ENCODE measurements around the gene DENND11. TPM values are rescaled to one million over a fixed set of nuclear protein-coding genes. Genes with fewer than 3 reads are reported as not detected.

The DENND11 gene
- total RNA-seq, 4 donors from 2014 or later = 34.1 to 57.5 (median 45.3) TPM

DNA sequence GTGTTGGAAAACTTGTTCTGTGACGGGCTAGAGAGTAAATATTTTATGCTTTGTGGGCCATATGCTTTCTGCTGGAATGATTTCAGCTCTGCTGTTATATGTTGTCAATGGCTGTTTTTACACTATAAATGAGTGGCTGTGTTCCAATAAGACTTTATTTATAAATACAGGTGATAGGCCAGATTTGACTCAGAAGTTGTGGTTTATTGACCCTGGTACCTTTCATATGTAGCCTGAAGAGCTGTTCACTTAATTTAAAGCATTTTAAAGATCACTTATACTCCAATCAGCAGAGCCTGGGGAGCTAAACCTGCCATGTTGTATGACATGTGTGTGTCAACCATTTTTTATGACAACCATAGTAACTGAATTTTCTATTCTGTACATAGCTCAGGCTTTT is 27.1 kb upstream of the DENND11 start:
- H3K36me3 ChIP-seq = no peaks in the 10 kb centered on the region
- DNase-seq = no peak
- no peaks in the 10 kb centered on the region for H3K27me3 ChIP-seq
- no peak overlapping the region for H3K27ac ChIP-seq
- TF ChIP-seq, protein P1, sequence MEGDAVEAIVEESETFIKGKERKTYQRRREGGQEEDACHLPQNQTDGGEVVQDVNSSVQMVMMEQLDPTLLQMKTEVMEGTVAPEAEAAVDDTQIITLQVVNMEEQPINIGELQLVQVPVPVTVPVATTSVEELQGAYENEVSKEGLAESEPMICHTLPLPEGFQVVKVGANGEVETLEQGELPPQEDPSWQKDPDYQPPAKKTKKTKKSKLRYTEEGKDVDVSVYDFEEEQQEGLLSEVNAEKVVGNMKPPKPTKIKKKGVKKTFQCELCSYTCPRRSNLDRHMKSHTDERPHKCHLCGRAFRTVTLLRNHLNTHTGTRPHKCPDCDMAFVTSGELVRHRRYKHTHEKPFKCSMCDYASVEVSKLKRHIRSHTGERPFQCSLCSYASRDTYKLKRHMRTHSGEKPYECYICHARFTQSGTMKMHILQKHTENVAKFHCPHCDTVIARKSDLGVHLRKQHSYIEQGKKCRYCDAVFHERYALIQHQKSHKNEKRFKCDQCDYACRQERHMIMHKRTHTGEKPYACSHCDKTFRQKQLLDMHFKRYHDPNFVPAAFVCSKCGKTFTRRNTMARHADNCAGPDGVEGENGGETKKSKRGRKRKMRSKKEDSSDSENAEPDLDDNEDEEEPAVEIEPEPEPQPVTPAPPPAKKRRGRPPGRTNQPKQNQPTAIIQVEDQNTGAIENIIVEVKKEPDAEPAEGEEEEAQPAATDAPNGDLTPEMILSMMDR (IDR thresholded peaks at IDR 0.05) = no peak
- no peak for TF ChIP-seq POLR2A (IDR thresholded peaks at IDR 0.05)
- 89 to 95% methylated on average over 1 of the region's 1 CpG for WGBS, 2 donors
- H3K9me3 ChIP-seq = no peaks in the 10 kb centered on the region
- intact Hi-C loops (cut with DNase I) = no loop called here
- no peaks in the 10 kb centered on the region for H3K4me1 ChIP-seq
- no peak overlapping the region for H3K4me3 ChIP-seq (replicated peaks in 1 of 3)

DNA sequence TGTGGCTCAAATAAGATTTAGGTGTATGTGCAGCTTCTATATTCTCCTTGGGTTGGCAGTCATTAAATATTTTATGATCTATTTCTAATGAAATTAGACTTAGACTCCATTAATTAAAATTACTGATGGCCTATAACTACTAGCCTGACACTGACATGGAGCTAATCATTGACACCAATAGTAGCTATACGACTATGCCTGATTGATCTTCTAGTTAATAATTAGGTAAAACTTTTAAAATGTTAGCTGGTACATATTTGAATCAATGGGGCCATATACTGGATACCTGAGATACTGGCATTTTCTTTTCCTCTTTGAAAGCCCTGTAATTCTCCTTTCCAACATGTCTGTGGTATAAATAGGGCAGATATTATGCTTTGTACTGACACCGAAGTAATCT is 20.6 kb upstream of the DENND11 start:
- H3K4me3 ChIP-seq (replicated peaks in 1 of 3) = no peak overlapping the region
- H3K27me3 ChIP-seq = no peaks in the 10 kb centered on the region
- H3K27ac ChIP-seq = no peak overlapping the region
- no peak for TF ChIP-seq POLR2A (IDR thresholded peaks at IDR 0.05)
- TF ChIP-seq, protein P1 (IDR thresholded peaks at IDR 0.05) = no peak
- no peaks in the 10 kb centered on the region for H3K36me3 ChIP-seq
- WGBS, 2 donors = 90 to 94% methylated on average over 2 of the region's 2 CpGs
- intact Hi-C loops (cut with DNase I) = no loop called here
- no peak for DNase-seq
- no peaks in the 10 kb centered on the region for H3K9me3 ChIP-seq
- no peaks in the 10 kb centered on the region for H3K4me1 ChIP-seq

DNA sequence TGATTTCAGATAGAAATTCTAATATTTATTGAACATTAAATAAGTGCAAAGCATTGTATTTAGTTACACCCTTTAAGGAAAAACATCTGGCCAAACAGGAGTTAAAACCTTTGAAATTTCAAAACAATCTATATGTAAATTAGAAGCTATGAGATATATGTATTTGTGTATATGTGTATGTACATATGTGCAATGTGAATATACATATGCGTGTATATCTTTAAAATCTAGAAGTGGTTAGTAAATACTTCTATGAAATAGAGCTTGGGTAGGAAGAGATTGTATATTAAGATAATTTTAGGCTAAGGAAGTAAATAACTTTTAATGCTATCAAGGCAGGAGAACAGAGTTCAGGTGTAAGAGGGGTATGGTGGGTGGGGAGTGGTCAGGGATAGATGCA is 15.5 kb upstream of the DENND11 start:
- 95 to 97% methylated on average over 1 of the region's 1 CpG for WGBS, 2 donors
- no peaks in the 10 kb centered on the region for H3K9me3 ChIP-seq
- H3K27me3 ChIP-seq = no peaks in the 10 kb centered on the region
- H3K27ac ChIP-seq = no peak overlapping the region
- no peak overlapping the region for H3K4me3 ChIP-seq (replicated peaks in 1 of 3)
- H3K36me3 ChIP-seq = no peaks in the 10 kb centered on the region
- intact Hi-C loops (cut with DNase I) = no loop called here
- no peaks in the 10 kb centered on the region for H3K4me1 ChIP-seq
- no peak for DNase-seq
- no peak for TF ChIP-seq POLR2A (IDR thresholded peaks at IDR 0.05)
- TF ChIP-seq, protein P1 (IDR thresholded peaks at IDR 0.05) = no peak

DNA sequence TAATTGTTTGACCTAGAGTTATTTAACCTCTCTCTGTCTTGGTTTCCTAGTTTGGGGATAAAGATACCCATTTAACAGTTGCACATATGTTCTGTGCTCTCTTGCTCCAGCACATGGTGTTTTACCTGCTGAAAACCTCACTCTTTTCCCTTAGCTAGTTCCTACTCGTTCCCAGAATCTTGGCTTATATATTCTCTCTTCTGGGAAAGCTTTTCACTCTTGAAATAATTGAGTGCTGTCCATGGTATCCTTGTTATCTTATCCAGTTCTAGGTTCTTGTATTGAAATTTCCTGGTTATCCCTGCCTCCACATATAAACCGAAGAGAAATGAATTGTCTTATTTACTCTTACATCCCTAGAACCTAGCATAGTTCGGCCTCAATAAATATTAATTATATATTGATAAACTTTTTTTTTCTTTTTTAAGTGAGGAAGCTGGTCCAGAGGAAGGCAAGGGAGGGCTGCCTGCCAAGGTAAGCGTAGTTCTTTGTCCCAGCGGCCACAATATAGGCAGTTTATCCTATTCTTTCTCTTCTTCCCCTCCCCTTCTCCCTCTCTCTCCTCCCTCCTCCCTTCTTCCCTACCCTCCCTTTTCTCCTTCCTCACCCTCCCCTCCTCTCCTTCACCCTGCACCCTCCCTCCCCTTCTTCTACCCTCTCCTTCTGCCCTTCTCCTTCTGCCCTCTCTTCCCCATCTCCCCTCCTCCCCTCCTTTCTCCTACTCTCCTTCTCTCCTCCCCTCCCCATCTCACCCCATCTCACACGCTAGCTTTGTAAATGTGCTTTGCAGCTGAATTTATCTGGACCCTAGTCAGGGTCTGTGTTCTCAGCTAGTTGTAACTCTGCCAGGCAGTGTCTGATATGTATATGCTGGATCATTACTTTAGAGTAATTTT is 14.1 kb upstream of the DENND11 start:
- 67 to 72% methylated on average over 6 of the region's 6 CpGs for WGBS, 2 donors
- TF ChIP-seq POLR2A (IDR thresholded peaks at IDR 0.05) = no peak
- TF ChIP-seq, protein P1 (IDR thresholded peaks at IDR 0.05) = no peak

DNA sequence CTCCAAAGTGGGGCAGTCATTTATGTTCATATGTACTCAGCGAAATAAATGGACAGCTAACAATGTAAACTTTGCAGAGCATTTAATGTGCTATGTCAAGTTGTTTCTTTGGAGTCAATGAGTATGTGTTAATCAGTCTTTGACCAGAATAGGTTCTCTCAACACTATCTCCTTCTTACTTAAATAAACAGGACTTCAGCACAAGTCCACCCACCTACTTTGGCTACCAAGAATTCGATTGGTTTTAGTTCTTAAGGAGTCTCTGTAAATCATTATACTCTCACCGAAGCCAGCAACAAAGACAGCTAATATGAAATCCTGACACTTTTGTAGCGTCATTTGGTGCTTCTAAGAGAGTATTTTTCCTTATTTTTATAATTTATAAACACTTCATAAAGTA is 13.1 kb upstream of the DENND11 start:
- H3K4me1 ChIP-seq = no peaks in the 10 kb centered on the region
- H3K36me3 ChIP-seq = no peaks in the 10 kb centered on the region
- 53 to 65% methylated on average over 4 of the region's 4 CpGs for WGBS, 2 donors
- H3K4me3 ChIP-seq (replicated peaks in 1 of 3) = no peak overlapping the region
- no peak for DNase-seq
- H3K9me3 ChIP-seq = no peaks in the 10 kb centered on the region
- no peak overlapping the region for H3K27ac ChIP-seq
- intact Hi-C loops (cut with DNase I) = no loop called here
- TF ChIP-seq, protein P1 (IDR thresholded peaks at IDR 0.05) = no peak
- TF ChIP-seq POLR2A (IDR thresholded peaks at IDR 0.05) = no peak
- H3K27me3 ChIP-seq = no peaks in the 10 kb centered on the region

More for the DNA sequence above, 14.1 kb upstream of the DENND11 start:
- intact Hi-C loops (cut with DNase I) = no loop called here
- no peaks in the 10 kb centered on the region for H3K36me3 ChIP-seq
- H3K27ac ChIP-seq = no peak overlapping the region
- no peak overlapping the region for H3K4me3 ChIP-seq (replicated peaks in 1 of 3)
- H3K27me3 ChIP-seq = no peaks in the 10 kb centered on the region
- no peaks in the 10 kb centered on the region for H3K4me1 ChIP-seq
- no peak for DNase-seq
- H3K9me3 ChIP-seq = no peaks in the 10 kb centered on the region
